SH-SY5Y (cell line): ENCODE measurements around the gene TNF.

Experiments
- GATA2 ChIP-seq: IDR thresholded peaks from 2 replicates; pipeline ENCODE4 v1.6.1; 2011; ENCODE audit warnings: mild to moderate bottlenecking, low read depth, low read length
- GATA3 ChIP-seq: IDR thresholded peaks from 2 replicates; pipeline ENCODE4 v1.6.1; 2011; ENCODE audit warnings: low read depth, mild to moderate bottlenecking, low read length, moderate library complexity

DNA sequence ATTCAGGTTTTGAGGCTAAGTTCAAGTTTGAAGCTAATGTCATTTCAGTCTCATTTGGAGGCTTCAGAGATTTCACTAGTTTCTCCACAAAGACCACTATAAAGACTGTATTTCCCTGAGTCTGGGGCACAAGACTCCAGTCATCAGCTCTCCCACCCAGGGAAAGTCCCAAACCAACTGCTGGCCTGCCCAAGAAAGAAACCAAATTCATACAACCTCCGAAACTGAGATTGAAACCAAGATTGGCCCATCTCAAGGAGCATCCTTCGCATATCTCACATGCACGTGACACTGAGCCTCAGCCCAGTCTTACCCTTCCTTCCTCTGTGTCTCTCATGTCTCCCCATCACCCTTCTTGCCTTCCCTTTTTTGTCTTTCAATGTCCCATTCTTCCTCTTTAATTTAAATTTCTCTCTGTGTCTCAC lies 6.8 kb upstream of the TNF start:
- no peak for TF ChIP-seq GATA2
- TF ChIP-seq GATA3: no peak
